GM12878 (cell line): ENCODE measurements around the gene SAMD4A.

ENCODE experiments used
- CEBPB ChIP-seq, 2 experiments: fragments of 150-350 bp in 1 of 2; IDR thresholded peaks; 2 replicates each; pipeline ENCODE4 v1.6.1; 2012 to 2014; ENCODE audit warnings: low read depth in 2 of 2, low read length in 2 of 2, borderline replicate concordance in 1 of 2, inconsistent platforms in 1 of 2
- EGR1 ChIP-seq, 2 experiments: IDR thresholded peaks; 1 replicate in 1 of 2; 2 replicates in 1 of 2; pipeline ENCODE4 v1.6.1; 2011 to 2012; ENCODE audit warnings: low read depth in 2 of 2, low read length in 2 of 2, borderline replicate concordance in 1 of 2, mild to moderate bottlenecking in 1 of 2, moderate library complexity in 1 of 2
- ESRRA ChIP-seq: IDR thresholded peaks from 2 replicates; pipeline ENCODE4 v1.6.1; 2012; ENCODE audit warnings: mild to moderate bottlenecking, low read length, improper control_type of control experiment
- JUNB ChIP-seq: IDR thresholded peaks from 2 replicates; pipeline ENCODE4 v1.6.1; 2016; ENCODE audit warnings: antibody characterized with exemption, mild to moderate bottlenecking
- KLF5 ChIP-seq: fragments of 450-650 bp; IDR thresholded peaks from 2 replicates; pipeline ENCODE4 v1.6.1; 2014; ENCODE audit warnings: mild to moderate bottlenecking; ENCODE audit not compliant: partially characterized antibody
- POLR2AphosphoS5 ChIP-seq: IDR thresholded peaks from 2 replicates; pipeline ENCODE4 v1.6.1; 2011; ENCODE audit warnings: mild to moderate bottlenecking, low read length, inconsistent platforms
- TF ChIP-seq, protein P1 (sequence below), 3 experiments: IDR thresholded peaks in 2 of 3; conservative IDR thresholded peaks in 1 of 3; 2 replicates each; pipeline ENCODE4 v1.5.1; 2011; ENCODE audit warnings: low read depth in 3 of 3, low read length in 3 of 3, mild to moderate bottlenecking in 3 of 3, control low read depth in 2 of 3, moderate library complexity in 2 of 3, inconsistent platforms in 1 of 3, mixed read lengths in 1 of 3; ENCODE audit not compliant: control insufficient read depth in 2 of 3, insufficient read depth in 1 of 3; ENCODE audit errors: extremely low read depth in 1 of 3

DNA sequence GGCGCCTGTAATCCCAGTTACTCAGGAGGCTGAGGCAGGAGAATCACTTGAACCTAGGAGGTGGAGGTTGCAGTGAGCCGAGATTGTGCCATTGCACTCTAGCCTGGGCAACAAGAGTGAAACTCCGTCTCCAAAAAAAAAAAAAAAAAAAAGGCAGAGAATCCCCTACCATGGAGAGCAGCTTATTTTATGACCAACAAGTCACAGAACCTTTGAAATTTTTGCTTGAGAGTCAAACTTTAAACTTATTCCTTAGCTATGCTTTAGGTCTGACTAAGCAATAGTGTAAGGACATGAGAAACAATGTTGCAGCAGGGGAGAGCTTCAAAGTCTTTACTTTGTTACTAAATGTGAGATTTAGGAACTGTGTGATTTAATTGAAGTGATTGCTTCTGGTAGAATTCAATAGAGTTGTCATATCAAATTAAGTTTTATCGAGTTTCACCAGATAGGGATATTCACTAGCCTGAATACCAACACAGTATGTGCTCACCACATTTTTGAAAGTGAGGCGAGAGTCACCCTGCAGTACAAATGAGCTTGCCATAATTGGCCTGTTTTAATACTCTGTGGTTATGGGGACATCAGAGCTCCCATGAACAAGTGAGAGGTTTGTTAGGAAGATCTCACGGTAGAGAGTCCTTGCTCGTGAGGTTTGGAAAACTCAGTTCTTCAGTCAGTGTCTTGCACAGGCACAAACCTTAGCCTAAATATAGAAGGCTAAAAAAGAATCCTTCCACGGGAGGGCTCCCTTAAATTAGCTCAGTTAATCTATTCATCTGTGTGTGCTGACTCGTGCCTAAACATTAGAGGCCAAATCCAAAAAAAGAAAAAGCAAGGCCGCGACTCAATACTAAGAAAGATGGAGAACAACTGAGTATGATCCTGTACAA, 108.6 kb downstream of the SAMD4A start:
- no peak for TF ChIP-seq EGR1 (IDR thresholded peaks at IDR 0.05; ENCODE audit: borderline replicate concordance in 1 of 2, low read depth in 2 of 2, low read length in 2 of 2)
- TF ChIP-seq, protein P1, sequence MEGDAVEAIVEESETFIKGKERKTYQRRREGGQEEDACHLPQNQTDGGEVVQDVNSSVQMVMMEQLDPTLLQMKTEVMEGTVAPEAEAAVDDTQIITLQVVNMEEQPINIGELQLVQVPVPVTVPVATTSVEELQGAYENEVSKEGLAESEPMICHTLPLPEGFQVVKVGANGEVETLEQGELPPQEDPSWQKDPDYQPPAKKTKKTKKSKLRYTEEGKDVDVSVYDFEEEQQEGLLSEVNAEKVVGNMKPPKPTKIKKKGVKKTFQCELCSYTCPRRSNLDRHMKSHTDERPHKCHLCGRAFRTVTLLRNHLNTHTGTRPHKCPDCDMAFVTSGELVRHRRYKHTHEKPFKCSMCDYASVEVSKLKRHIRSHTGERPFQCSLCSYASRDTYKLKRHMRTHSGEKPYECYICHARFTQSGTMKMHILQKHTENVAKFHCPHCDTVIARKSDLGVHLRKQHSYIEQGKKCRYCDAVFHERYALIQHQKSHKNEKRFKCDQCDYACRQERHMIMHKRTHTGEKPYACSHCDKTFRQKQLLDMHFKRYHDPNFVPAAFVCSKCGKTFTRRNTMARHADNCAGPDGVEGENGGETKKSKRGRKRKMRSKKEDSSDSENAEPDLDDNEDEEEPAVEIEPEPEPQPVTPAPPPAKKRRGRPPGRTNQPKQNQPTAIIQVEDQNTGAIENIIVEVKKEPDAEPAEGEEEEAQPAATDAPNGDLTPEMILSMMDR (IDR thresholded peaks at IDR 0.05 in 2 of 3, conservative IDR thresholded peaks at IDR 0.05 in 1 of 3; ENCODE audit: control insufficient read depth in 2 of 3, extremely low read depth in 1 of 3, insufficient read depth in 1 of 3, low read depth in 3 of 3, low read length in 3 of 3): no peak
- TF ChIP-seq CEBPB (IDR thresholded peaks at IDR 0.05; ENCODE audit: borderline replicate concordance in 1 of 2, low read depth in 2 of 2, low read length in 2 of 2): no peak
- no peak for TF ChIP-seq POLR2AphosphoS5
- no peak for TF ChIP-seq KLF5
- TF ChIP-seq ESRRA: no peak
- TF ChIP-seq JUNB: no peak
